ENCODE measurements around the gene PABPN1L.
A peak's percentile ranks its signal among the peaks of the same experiment; 100 is the strongest.

Gene PABPN1L

DNA sequence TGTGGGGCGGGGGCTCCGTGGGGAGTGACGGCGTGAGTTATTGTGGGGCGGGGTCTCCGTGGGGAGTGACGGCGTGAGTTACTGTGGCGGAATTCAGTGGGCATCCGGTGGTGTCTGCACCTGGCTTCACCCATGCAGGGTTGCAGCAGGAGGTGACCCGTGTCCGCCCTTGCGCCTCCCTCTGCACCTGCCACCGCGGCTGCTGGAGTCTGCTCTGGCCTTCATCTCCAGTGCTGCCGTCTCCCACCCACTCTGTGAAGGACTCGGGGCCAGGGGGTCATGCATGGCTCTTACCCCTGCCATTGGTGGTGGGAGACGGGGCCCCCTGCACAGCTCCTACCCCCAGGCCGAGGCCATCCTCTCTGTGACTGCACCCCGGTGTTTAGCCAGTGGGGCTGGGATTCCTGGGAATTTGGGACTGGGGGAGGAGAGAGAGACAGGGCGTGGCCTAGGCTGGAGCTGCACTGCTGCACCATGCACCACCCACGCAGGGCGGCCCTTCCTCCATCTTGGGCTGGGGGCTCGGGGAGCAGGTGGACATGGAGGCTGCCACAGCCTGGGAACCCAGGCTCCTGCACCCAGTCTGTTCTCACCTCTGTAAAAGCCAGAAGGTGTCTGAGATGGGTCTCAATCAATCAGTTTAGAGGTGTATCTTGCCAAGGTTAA lies 1.3 kb upstream of the PABPN1L start:
- DNase-seq = no peak

DNA sequence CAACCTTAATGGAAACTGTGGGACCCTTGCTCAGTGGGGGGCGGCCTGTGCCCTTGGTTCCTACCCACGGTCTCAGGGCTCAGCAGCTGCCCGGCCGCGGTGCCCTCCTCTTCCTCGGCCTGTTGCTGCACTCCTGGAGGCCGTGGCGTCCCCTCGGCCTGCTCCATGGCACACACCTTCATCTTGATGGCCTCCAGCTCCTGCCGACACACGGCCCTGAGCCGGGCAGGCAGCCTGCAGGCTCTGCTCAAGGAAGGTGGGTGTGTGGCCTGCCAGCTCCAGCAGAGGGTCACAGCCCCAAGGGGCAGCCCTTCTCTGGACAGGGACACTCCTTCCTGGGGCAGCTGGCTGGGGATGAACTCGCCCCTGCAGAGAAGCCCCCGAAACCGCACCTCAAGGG lies 718 bp downstream of the PABPN1L start:
- no peak for DNase-seq

DNA sequence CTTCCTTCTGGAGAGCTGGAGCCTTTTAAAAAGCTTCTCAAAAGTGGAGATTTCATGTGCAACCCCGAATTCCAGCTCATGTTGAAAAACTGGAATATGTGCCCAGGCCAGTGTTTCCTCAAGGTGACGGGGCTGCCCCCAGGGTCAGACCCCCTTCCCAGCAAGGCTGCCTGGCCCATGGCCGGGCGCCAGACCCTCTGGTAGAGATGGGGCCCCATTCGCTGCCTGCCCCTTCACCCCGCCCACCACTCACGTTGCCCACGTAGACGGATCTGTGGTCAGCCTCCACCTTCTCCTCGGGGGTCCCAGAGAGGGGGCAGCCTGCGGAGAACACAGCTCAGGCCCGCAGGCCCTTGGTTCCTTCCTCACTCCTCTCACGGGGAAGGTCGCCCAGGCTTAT lies 1.1 kb downstream of the PABPN1L start:
- DNase-seq = no peak

DNA sequence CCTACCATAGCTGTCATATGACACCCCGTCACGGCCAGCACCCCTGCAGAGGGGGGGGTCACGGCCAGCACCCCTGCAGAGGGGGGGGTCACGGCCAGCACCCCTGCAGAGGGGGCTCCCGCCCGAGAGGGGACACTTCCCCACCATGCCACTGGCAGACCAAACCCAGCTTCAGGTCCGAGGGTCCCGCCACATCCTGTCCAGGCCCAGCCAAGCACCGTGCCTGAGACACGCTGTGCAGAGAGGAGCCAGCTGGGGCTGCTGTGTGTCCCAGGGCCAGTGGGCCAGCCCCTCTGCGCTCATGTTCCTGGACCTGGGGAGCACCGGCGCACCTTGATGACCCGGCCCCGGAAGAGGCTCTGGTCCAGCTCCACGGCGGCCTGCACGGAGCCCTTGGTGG lies 1.9 kb downstream of the PABPN1L start:
- DNase-seq = no peak

DNA sequence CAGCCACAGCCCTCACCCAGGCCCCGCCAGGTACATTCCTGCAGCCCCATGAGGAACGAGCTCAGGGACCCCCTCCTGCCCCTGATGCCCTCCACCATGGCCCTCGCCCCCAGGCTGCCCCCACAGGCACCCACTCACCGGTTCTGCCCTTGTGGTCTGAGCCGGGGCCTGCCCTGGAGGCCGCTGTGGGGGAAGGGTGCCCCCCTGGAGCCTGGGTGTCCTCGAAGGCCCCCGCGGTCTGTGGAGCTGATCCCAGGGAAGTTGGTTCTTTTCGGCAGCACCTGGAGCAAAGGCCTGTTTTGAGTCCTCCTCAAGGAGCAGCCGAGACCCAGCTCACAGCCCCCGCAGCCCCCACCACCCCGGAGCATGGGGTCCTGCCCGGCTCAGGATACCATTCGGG lies 2.4 kb downstream of the PABPN1L start:
- no peak for DNase-seq

DNA sequence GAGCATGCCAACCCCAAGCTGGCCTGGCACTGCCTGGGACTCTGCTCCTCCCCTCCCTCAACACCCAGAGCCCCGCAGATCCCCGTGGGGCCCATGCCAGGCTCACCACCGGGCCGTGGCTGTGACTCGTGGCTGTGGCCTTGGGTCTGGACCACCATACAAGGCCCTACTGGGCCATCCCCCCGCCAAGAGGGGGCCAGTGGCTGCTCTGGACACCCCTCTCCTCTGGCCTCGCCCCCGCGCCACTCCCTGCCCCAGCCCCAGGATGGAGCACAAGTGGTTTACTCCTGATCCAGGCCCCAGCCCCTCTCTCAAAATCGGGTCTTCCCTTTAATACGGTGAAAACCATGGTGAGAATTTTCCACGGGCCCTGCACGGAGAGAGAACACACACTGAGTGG lies 3.0 kb downstream of the PABPN1L start:
- no peak for DNase-seq

DNA sequence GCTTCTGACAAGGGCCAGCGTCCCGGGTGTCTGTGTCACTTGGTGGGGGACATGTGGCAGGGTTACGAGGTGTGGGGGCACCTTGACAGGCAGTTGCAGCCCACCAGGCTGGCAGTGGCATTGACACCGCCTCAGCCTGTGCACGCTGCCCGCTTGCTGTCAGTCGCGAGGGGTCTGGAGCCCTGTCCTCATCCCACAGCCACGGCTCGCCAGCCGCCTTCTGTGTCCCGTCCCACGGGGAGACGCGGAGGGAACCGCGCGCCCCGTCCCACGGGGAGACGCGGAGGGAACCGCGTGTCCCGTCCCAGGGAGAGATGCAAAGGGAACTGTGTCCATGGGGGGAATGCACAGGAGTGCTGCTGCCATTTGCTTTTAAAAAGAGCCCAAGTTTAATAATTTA lies 3.5 kb downstream of the PABPN1L start:
- no peak for DNase-seq

DNA sequence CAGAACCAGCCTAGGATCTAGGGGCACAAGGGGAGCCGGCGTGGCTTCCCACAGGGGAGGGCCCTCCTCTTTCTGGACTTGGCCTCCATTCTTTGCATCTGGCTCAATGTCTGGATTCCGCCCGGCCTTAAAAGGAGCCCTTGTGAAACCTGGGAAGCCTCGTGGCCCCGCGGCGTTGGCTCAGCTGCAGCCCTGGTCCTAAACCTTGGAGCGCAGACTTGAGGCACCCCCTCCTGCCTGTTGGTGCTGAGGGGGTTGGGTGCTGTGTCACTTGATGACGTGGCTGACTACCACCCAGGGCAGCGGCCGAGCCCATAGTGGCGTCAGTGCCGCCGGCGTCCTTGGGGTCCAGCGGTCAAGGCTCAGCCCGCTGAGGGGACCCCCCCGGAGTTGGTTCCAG lies 5.1 kb downstream of the PABPN1L start:
- no peak for DNase-seq

DNA sequence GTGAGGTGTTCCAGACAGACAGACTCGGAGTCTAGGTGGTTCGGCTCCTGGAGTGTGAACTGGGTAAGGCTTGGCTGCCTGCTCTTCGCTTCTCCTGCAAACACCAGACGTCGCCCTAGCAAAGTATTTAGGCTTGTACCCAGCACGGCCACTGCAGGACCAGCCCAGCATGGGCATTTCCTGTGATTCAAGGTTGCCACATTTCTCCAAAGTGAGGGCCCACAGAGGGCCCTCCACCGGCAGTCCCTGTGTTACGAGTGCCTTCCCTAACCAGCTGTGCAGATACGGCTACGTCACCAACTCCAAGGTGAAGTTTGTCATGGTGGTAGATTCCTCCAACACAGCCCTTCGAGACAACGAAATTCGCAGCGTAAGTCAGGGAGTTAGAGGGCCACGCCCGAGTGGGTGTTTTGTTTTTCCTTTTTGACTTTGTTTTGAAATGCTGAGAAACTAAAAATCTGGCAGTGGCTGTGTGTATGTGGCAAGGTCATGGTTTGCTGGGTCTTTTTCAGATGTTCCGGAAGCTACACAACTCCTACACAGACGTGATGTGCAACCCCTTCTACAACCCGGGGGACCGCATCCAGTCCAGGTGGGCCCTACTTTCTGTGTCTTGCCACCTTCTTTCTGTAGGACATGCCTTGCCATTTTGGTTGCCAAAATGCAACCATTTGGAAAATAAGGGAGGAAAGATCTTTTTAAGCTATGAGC lies 6.9 kb downstream of the PABPN1L start:
- no peak for DNase-seq

DNA sequence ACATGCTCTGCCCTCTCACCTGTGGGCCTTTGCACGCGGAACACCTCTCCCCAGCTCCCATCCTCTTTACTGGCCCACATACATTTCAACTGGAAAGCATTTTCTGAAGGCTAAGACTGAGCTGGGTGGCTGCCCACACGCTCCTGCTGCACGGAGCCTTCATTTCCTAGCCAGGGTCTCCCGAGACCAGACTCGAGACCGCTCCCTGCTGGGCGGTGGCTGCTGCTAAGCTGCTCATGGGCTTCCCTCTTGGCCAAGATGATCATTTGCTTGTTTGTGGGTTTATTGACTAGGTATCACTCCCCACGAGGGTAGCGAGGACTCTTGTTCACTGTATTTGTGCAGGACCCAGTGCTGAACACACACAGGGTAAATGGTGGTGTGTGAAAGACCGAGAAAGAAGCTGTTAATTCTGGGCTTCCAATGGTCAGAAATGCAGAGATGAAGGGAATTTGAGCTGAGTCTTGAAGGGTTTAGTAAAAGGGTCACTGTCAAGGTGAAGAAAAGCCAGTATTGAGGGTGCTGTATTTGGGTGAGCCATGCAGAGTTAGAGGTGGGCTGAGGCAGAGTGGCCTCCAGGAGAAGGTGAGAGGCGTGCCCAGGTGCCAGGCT lies 8.6 kb downstream of the PABPN1L start:
- DNase-seq = peak; percentile 80

DNA sequence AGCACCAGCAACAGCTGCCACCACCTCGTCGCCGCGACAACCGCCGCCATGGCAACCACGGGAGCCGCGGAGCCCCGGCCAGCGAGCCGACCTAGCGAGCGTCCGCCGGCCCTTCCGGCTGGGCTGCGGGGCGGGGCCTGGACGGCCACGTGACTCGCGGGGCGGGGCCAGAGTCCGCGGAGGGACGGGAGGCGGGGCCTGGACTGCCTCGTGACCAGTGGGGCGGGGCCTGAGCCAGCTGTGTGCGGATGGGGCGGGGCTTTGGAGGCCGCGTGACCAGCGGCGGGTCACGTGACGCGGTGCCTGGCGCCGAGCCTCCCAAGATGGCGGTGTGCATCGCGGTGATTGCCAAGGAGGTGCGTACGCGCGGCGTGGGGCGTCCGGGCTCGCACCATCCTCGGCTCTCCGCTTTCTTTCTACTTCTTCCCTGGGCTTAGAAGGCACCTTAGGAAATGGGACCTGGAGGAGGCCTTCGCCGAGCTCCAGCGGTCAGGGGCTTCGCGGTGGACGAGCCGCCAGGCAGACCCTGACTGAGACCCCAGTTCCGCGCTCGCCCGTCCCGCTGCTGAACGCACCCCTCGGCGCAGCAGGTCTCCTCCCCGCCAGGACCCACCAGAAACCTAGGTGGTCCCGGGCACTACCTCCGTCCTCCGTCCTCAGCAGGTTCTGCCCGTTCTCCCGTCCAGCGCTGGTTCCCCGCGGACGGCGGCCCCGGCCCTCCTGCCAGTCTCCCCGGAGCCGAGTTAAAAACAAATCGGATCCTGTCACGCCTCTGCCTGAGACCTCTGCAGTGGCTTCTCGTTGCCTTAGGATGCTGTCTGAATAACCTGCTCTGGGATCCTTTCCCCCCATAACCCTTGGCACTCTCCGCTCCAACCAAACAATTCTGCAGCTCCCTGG lies 9.4 kb downstream of the PABPN1L start, which contains the start of the genes GALNS and TRAPPC2L:
TSS of gene GALNS (minus strand) at position 120 of the 900 bp plus-strand sequence. CDS start at position 50, 70 bp downstream.
TSS of gene TRAPPC2L (plus strand) at position 300 of the 900 bp plus-strand sequence. CDS start at position 324, 24 bp downstream.
- DNase-seq = peak; percentile 100

DNA sequence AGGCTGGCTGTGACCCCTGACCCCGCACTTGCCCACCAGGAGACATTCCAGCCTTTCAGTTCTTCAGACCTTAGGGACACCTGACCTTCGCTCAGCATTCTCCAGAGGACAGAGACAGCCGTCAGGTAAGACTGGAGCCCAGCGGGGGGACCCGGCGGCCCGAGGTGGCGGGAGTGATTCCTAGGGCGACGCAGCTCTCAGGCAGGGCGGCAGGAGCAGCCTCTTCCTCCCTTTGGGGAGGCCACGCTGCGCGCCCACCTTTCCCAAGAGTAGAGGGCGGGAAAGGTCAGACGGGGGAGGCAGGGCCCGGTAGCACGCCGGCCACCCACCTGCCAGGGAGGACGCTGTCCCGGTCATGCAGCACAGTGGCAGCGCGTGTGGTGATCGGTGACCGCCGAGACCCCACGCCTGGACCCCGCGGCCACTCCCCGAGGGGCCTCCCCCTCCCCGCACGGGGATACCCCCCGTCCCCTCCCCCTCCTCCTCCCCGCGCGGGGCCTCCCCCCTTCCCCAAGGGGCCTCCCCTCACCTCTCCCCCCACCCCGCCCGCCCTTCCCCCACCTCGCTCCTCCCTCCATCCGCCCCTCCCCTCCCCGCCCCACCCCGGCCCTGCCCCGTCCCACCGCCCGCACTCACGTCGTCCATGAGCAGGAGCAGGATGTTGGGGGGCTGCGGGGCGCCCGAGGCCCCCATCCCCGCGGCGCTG lies 10.2 kb downstream of the PABPN1L start:
- DNase-seq = peak; percentile 9

DNA sequence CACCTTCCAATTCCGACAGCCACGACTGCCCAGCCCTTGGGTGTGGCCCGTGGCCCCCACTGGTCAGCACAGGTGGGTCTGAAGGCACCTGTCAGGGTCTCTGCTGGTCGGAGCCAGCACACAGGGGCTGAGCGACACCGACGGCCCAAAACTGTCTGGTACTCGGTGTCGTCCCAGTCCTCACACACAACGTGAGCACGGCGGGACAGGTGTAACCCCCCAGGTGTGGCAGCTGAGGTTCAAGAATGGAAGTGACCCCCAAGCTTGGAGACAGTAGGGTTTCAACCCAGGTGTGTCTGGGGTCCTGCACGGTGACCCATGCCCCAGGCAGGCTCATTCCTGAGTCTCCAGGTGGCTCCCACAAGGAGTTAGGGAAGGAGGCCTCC lies 10.7 kb downstream of the PABPN1L start:
- DNase-seq = no peak

DNA sequence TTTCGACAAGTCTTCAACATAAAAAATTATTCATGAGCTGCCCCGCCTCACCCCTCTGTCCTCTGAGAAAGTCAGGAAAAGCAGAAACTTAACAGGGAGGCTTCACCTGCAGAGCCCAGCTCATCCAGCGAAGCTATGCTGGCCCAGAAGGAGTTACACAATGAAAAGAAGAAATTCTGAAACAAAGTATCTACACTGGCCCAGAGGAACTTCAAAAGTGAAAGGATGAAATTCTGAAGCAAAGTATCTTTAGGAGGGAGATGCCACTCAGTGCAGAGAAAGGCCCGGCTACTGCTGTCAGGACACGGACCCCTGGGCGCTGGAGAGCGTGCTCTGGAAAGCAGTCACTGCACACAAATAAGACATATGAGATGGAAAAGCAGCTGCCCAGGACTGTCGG lies 11.3 kb downstream of the PABPN1L start:
- DNase-seq = no peak

DNA sequence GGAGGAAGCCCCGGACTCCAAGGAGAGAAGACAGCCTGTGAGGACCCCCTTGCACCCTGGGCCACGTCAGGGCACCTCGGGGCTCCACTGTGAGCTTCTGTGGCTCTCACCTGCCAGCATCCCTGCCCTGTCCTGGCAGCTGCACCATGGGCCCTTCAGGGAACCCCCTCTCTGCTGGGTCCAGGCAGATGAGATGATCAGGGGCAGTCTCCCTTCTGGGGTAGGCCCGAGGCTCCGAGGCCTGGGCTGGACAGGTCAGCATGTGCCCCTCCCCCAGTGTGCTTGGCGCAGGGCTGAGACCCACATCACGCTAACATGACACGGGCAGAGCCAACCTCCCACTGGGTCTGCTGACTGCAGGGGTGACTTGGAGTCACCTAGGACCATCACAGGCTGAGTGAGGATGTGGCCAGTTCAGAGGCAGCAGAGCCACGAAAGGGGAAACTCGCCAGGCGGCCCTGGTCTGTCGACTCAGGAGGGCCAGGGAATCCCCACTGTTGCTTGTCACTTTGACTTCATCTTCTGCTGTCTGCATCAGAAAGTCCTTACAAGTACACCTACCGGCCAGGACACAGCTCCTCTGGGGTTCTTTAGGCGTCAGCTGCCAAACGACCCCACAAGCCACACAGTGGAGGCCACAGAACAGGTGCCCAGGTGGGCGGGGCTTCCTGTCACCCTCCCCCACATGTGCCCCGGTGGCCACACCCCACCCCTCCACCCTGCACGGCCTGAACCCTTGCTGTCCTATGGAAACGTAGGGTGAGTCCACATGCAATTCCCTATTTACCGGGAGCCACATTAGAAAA lies 12.0 kb downstream of the PABPN1L start:
- peak; percentile 12 for DNase-seq

DNA sequence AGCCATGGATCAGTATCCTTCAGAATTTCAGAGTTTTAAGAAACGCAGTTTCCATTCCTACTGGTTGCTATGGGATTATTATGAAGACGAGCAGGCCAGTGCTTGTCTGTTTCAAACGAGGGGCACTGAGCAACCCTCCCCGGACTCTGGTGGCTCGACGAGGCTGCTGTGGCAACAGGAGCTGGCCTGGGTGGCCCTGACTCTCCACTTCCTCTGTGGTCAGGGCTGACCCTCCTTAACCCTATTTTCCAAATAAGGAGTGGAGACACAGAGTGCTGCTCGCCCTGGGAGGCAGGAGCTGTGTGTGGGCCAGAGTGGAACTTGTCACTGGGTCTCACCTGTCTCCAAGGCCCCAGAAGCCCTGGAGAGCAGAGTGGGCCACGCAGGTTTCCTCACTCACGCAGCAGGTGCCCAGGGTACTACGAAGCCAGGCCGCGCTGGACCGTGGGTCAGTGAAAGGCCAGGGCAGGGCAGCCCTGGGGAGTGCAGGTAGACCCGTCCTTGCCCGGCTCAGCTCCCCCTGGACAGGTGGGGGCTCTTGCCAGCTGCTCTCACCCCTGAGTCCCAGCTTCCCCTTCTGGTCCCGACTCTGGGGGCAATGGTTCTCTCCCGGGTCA lies 13.0 kb downstream of the PABPN1L start:
- no peak for DNase-seq

DNA sequence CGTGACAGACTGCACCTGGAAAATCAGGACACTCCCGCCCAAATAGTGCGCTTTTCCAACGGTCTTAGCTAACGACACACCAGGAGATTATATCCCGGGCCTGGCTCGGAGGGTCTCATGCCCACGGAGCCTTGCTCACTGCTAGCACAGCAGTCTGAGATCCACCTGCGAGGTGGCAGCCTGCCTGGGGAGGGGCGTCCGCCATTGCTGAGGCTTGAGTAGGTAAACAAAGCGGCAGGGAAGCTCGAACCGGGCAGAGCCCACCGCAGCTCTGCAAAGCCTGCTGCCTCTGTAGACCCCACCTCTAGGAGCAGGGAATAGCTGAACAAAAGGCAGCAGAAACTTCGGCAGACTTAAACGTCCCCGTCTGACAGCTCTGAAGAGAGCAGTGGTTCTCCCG lies 14.8 kb downstream of the PABPN1L start:
- no peak for DNase-seq

DNA sequence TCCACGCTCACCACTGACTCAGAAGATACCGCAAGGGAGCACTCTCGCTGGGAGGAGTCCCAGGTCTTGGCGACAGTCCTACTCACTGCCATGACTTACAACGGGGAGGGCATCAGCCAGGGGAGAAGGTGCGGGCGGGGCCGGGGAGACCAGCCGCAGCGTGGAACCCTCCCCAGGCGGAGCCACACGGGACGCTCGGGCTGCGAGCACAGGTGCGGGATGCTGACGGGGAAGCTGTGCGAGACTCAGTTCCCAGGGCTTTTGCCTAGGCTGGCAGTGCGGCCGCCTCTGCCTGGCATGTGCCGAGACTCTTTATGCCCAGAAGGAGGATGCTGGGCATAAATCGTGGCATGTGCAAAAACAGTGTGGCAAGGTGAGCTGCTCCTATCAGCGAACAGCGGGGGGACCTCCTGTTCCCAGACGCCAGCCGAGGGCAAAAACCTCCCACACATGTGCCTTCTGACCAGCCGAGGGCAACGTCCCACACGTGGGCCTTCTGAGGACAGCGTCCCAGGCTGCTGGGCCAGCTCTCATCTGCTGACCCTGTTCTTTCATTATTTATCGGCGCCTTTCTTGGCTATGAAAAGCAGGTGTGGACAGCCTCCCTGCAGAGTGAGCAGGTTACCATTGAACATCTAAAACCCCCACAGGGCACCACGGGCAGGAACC lies 15.8 kb downstream of the PABPN1L start:
- no peak for DNase-seq

DNA sequence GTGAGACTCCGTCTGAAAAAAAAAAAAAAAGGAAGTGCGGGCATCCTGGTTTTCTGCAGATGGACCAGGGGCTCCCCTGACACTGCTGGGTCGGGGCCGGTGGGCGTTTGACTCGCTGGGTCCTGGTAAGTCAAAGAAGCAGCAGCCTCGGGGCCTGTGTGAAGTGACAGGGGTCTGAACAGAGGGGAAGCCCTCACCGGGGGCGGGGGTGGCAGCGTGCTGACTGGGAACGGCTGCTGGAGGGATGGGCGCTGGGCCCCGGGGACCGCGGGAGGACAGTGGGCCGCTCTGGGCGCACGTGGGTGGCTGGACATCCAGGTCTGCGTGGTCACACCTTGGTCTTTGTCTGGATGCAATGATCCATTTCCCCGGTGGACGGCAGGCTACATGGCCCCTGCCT lies 17.9 kb downstream of the PABPN1L start:
- no peak for DNase-seq

DNA sequence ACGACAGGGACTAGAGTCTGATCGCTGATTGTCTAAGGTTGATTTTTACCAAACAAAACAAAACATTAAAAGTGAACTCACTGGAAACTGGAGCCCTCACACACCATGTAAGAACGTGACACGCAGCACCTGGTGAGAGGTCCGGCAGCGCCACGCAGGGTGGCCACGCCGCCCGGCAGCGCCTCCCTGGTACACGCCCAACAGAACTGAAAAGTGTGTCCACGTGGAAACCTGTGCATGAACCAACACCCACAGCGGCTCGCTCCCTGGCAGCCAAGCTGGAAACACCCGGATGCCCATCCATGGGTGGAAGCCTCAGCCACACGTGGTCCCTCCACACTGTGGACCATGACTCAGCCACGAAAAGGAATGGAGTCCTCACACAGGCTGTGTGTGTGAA lies 18.8 kb downstream of the PABPN1L start:
- DNase-seq = no peak

DNA sequence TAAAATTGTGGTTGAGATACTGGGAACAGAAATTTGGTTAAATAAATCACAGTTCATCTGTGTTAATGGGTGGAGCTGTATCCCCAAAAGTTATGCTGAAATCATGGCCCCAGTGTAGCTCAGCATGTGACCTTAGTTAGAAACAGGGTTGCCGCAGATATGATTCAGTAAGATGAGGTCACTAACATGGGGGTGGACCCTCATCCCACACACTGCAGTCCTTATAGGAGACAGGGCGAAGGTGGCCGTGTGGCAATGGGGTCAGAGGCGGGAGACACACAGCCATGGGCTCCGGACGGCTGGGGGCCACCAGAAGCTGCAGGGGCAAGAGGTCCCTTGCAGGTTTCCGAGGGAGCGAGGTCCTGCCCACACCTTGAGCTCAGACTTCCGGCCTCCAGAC lies 20.4 kb downstream of the PABPN1L start:
- DNase-seq = no peak

Measured in stimulated activated CD4-positive, alpha-beta T cell treated with anti-CD3 and anti-CD28 coated beads, Interleukin-4, amount 100 ng/mL, for 1 hour (primary cell).